HG03354 (cell line): Measurements from ENCODE around the gene C9orf40.
A peak's percentile ranks its signal among the peaks of the same experiment; 100 is the strongest.

Source experiments
- ATAC-seq: cut with Tn5 transposase; IDR thresholded peaks from one replicate; pipeline ENCODE4 v1.9.1; 2021; ENCODE audit warnings: mild to moderate bottlenecking; ENCODE audit not compliant: unreplicated experiment, poor library complexity, severe bottlenecking

C9orf40 gene, protein sequence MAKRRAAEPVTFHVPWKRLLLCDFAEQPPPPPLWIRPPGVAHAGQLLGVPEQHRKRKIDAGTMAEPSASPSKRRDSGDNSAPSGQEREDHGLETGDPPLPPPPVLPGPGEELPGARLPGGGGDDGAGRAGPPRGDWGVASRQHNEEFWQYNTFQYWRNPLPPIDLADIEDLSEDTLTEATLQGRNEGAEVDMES

DNA sequence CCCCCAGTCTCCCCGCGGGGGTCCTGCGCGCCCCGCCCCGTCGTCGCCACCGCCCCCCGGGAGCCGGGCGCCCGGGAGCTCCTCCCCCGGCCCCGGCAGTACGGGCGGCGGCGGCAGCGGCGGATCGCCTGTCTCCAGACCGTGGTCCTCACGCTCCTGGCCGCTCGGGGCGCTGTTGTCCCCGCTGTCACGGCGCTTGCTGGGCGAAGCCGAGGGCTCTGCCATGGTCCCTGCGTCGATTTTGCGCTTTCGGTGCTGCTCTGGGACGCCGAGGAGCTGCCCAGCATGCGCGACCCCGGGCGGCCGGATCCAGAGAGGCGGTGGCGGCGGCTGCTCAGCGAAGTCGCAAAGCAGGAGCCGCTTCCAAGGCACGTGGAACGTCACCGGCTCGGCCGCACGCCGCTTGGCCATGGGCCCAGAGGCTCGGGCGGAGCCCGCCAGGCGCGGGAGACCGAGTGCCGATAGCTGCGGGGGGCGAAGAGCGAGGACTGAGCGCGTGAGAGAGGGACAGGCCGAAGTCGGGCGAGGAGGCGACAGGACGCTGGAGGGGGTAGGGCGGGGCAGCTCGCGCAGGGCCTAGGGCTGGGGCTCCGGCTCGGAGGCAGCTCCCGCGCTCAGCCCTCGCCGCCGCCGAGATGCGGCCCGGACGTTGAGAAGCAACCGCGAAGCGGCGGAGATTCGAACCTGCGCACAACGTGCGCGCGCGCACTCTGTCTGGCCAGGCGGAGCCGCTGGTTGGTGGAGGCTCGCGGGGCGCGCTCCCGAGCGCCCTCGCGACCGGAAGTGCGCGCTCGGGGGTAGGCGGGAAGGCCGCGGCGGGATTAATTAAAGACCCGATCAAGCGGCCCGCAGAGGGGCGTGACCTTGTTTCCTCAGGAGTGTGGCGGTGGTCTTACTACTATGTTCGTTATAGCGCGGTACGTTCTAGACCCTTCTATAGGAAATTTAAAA lies at the start of gene C9orf40:
Gene C9orf40, minus strand, starts transcription at position 712 of the 951 bp plus-strand sequence. Its CDS starts 301 bp downstream, at position 411.
- peak; percentile 91 for ATAC-seq

DNA sequence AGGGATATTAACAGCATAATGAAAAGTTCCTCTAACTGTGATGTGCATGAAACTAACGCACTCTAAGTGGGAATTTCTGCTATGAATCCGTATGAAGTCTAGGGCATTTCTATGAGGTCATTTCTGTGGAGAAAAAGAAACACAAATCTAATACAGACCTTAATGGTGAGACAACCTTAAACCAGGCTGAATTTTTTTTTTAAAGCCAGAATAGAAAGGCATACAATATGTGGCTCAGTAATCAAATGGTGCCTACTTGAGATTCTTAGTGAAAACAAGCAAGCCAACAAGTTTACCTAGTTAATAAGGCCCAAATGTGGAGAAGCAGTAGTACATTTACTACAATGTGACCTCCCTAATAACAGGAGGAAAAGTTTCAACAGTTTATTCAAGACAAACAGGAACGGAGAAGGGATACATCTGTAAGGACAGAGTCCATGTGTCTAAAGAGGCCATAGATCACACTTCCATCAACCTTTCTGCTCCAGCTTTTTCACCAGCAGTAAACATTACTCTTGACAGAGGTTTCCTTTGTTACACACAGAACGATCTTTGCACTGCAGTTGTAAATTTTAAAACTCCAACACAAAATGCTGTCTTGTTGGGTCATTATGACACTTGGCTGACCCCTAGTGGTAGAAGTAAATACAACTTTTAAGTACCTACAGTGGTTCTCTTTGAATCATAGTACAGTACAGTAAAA lies 49.2 kb upstream of the C9orf40 start:
- ATAC-seq, result peak; percentile 94

DNA sequence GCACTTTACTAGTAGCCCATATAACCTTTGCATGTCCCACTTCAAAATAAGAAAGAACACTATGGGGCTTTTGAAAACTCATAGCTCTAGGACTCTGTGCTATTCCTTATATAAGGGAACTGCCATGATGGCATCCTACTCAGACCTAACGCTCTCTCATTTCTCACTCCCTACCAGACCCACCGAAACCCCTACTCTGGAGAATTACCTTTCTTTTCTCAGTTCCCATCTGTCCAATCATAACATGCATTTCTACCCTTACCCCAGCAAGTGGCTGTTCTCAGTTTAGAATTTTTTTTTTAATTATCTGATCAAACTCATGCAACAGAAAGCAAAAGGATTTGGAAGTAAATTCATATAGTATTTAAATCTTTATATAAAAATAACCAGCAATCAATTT lies 48.1 kb upstream of the C9orf40 start:
- peak; percentile 49 for ATAC-seq

DNA sequence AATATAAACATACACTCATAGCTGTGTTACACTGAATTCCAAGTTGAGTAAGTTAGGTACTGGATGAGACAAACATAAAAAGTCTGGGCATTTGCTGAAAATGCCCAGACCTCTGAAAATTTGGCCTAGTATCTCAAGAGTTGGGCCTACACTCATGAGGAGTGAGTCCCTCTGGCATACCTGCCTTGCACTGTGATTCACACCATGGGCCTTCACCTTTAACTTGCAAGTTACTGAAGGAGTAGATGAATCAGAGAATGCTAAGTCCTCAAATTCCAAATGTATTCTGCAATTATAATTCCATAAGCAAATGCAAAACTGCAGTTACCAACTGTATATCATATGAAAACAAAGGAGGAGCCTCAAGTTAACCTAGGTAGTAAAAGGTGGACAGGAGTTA lies 32.3 kb upstream of the C9orf40 start:
- ATAC-seq, result no peak

DNA sequence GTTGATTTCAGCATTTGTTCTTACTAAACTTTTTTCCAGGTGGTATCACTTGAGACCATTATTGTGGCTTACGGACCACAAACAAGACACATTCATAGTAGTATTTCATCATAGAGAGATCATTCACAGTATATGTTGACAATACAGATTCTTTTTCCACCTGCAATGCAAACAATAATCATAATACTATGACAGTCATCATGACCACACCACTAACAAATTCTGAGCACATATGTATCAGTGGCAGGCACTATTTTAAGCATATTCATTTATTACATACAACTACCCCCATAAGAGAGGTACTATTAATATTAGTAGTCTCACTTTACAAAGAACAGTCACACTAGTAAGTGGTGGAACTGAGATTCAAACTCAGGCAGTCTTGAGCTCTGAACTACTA lies 31.0 kb upstream of the C9orf40 start:
- no peak for ATAC-seq

DNA sequence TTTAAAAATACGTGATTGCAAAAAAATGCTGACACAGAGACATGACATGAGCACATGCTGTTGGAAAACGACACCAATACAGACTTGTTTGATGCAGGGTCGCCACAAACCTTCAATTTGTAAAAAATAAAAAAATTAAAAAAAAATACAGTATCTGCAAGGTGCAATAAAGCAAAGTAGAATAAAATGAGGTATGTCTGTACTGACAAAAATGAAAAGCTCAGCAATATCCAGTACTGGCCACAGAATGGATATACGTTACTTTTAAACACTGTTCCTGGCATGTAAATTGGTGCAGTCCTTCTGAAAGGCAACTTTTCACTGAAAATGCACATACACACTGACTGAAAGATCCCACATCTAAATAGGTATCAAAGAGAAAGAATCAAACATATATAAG lies 27.1 kb upstream of the C9orf40 start:
- no peak for ATAC-seq

DNA sequence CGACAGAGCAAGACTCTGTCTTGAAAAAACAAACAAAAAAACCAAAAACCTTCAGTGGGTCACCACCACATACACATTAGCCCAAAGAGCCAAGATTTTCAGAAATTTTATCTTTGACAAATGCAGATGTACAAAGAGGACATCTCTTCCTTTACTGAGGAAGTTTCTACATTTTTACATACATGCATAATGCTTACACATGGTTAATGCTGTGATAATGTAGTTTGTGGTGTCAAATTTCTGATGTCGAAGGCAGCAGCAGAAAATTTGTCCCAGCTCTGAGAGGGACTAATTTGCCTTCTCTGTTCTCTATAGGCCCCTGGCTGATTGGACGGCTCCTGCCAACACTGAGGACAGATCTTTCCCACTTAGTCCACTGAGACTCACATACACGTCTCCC lies 24.6 kb upstream of the C9orf40 start:
- ATAC-seq, result no peak

DNA sequence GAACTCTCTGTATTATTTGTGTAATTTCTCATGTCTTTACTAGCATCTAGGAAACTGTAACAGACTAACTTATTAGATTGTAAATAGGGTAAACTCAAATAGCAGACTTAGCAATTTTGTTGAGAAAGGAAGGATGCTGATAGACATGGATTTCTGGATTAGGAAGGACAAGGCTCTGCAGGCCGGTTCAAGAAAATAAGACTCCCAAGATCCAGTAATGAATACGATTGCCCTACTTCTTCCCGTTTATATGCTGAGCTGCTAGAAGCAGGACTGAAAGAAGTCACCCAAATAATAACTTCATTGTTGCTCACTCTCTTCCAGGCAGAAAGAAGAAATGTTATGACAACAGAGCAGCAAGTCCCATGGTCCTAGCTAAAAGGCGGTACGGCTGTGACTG lies 22.8 kb upstream of the C9orf40 start:
- ATAC-seq, result no peak

DNA sequence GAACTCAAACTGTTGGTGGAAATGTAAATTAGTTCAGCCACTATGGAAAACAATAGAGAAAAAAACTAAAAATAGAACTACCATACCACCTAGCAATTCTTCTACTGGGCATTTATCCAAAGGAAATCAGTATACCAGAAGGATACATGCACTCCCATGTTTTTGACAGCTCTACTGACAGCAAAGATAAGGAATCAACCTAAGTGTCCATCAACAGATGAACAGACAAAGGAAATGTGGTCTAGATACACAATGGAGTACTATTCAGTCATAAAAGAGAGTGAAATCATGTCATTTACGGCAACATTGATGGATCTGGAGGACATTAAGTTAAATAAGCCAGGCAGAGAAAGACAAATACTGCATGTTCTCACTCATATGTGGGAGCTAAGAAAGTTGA lies 21.8 kb upstream of the C9orf40 start:
- ATAC-seq, result no peak

DNA sequence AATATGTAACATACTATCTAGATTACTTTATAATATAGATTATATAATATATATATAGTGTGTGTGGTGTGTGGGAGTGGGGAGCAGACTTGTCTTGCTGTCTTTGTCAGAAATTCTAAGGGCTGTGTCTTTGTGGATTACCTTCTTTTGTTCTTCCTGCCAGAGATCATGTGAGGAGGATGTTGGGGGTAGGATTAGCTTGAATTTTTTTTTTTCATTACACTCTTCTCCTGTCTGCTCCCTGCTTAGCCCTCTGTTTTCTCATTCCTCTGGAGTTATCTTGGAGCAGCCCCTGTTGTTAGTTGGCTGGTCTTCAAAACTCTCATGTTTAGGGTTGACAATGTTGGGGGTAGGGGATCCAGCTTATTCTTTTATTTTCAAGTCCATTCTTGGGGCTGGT lies 21.0 kb upstream of the C9orf40 start:
- ATAC-seq, result no peak

DNA sequence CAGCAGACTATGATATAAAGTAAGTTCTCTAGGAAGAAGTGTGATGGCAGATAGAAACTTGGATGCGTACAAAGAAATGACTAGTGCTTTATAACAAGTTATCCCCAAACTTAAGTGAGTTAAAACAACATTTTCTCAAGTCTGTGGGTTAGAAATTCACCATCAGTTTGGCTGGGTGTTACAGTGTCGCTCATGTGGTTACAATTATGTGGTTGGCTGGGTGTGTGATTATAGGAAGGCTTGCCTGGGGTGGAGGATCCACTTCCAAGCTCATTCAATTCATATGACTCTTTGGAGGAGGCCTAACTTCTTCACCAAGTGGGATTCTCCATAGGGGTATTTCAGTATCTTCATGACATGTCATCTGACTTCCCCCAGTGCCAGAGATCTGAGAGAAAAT lies 10.3 kb upstream of the C9orf40 start:
- ATAC-seq, result no peak

DNA sequence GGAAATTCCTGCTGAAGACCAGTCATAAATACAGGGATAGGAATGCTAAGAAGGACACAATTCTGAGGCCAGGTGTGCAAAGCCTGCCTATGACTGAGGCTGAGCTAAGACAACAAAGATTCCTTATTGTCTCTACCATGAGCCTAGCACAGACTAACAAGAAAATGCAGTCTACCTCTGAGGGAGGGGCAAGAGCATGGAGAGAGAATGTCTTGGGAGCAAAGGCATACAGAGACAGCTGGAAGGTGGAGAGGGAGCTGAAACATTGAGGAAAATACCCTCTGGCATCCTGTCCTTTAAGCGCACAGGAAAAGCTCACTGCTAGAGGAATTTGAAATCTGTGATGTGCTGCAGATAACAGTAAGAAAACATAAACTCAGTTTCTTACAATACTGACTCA lies 8.8 kb upstream of the C9orf40 start:
- ATAC-seq, result no peak

DNA sequence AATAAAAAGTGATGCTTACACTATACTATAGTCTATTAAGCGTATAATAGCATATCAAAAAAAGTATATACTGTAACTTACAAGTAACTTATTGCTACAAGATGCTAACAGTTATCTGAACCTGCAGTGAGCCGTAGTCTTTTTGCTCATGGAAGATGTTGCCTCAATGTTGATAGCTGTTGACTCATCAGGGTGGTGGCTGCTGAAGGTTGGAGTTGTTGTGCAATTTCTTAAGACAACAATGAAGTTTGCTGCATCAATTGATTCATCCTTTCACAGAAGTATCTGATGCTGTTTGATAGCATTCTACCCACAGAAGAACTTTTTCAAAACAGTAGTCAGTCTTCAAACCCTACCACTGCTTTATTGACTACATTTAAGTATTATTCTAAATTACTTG lies 7.8 kb upstream of the C9orf40 start:
- no peak for ATAC-seq

DNA sequence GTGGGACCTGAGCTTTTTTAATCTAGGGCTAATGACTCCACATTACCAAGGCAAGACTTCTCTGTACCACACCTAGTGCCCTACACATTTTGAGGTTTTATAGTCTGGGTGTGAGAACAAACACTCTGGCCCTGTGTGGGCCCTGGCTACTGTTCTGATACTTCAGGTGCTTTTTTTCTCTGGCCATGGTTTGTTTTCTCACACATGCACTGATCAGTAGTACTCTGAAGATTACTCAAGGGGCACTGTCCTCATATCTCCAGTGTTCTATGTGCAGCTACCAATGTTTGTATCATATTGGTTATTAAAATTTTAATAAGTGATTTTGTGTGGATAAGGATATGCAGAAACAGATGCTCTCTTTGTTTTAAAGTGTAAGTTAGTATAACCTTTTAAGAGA lies 5.9 kb upstream of the C9orf40 start:
- peak; percentile 60 for ATAC-seq

DNA sequence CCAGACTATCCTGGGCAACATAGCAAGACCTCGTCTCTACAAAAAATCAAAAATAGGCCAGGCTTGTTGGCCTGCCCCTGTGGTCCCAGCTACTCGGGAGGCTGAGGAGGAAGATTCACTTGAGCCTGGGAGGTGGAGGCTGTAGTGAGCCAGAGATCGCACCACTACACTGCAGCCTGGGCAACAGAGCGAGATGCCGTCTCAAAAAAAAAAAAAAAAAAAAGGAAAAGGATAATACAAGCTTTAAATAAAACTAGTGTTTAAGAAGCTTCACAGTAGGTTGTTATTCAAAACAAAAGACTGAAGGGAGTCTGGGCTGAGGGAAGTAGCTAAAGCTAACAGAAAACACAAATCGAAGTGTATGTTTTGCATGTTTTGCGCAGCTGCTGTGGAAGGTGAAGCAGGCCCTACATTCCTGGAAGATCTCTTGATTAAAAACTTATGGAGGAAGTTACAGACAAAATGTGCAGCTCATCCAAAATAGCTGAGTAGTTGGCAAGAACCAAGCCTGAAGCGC lies 581 bp upstream of the C9orf40 start:
- peak; percentile 3 for ATAC-seq

DNA sequence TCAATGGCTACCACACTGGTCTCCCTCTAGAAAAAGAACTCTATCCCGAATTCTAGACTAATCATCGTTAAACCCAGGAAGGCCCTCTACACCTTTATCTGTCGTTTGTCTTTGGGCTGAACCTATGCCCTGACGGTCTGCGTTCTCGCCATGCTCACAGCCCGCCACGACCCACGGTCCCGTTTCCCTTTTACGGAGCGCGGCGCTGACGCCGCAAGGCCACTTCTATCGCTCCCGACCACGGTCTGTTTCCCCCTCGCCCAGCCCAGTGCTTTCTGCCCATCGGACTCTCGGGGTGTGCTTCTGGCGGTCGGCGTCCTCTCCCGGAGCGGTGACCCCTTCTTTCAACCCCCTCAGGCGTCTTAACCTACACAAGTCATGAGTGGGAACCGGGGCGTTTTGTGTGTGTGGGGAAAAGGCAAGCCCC lies 974 bp downstream of the C9orf40 start:
- peak; percentile 42 for ATAC-seq

DNA sequence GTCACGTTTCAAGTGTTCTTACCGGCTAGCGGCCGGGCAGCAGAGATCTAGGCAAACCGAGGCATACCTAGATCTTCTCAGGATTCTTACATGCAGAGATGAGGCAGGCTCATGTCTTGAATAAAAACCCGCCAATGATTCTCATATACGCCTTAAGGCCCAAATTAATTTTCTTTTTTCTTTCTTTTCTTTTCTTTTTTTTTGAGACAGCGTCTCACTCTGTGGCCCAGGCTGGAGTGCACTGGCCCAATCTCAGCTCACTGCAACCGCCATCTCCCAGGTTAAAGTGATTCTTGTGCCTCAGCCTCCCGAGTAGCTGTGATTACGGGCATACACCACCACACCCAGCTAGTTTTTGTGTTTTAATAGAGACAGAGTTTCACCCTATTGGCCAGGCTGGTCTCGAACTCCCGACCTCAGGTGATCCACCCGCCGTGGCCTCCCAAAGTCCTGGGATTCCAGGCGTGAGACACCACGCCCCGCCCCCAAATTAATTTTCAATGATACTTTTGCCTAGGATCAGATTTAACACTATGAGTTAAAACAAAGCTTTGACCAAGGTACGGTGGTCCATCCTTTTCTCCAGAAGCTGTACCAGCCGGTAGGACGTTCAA lies 1.5 kb downstream of the C9orf40 start:
- ATAC-seq, result no peak

DNA sequence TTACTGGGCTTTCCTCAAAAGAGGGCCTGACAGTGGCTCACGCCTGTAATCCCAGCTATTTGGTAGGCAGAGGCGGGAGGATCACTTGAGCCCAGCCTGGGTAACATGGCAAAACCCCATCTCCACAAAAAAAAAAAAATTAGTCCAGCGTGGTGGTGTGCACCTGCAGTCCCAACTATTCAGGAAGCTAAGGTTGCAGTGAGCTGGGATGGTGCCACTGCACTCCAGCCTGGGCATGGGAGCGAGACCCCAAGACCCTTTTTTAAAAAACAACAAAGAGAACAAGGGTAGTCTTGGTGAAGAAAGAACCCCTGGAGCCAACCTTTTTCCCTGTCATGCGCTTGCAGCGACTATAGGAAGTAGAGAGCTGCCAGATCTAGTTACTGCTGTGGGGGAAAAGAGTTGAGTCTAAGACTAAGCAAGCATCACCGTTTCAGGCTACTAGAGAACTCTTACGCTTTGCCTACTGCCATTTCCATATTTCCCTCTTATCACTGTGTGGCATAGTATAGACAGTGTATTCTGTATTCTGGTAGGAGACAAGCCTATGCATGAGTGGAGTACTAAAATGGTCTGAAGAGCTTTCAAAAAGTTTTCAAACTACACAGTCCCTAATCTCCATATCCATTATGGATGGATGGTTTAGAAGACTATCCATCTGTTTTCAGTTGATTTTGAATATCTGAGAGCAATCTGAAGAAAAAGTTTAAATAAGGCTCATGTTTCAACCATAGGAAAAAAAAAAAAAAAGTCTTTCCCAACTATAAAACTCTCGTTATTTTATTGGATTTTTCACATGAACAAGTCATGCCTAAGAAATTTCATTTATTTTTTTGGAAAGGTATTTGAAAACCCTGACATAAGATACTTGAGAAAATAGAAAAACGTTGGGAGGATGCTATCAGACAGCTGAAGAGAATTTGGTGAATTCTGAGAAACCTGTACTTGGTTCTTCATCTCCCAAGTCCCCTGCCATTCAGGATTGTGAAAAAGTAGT lies 2.6 kb downstream of the C9orf40 start:
- ATAC-seq, result no peak

DNA sequence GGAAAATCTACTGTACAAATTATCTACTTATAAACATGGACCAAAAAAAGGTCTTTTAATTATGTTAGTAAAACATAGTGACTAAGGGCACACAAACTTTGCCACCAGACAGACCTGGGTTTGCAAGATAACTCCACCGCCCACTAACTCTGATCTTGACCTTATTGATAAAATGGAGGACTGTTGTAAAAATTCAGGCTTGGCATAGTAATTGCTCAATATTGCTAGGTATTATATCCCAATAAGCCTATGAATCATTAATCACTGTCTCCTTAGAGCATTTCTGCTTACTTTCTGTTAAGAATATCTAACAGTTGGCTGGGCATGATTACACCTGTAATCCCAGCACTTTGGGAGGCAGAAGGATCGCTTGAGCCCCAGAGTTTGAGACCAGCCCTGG lies 3.8 kb downstream of the C9orf40 start:
- ATAC-seq, result no peak
